HG02938 (cell line): ENCODE measurements around the gene CLSTN2.

Experiments used
- ATAC-seq: cut with Tn5 transposase; IDR thresholded peaks from one replicate; pipeline ENCODE4 v1.9.1; 2021; ENCODE audit warnings: mild to moderate bottlenecking, moderate library complexity; ENCODE audit not compliant: unreplicated experiment

Gene CLSTN2

DNA sequence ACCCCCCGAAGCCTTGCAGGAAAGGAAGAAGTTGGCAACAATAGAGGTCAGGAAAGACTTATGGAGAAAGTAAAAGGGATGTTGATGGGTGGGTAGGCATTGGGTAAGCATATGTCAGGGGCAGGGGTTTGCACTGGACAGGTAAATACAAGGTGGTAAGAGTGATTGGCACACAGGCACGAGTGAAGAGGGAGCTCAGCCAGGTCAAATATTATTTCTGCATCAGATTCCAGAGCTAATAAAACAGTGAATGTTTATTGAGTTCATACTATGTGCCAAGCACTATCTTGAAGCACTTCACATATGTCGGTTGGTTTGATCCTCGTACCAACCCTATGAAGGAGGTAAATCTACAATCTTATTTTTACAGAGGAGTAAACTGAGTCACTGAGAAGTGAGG is 6.6 kb downstream of the CLSTN2 start:
- ATAC-seq: no peak

DNA sequence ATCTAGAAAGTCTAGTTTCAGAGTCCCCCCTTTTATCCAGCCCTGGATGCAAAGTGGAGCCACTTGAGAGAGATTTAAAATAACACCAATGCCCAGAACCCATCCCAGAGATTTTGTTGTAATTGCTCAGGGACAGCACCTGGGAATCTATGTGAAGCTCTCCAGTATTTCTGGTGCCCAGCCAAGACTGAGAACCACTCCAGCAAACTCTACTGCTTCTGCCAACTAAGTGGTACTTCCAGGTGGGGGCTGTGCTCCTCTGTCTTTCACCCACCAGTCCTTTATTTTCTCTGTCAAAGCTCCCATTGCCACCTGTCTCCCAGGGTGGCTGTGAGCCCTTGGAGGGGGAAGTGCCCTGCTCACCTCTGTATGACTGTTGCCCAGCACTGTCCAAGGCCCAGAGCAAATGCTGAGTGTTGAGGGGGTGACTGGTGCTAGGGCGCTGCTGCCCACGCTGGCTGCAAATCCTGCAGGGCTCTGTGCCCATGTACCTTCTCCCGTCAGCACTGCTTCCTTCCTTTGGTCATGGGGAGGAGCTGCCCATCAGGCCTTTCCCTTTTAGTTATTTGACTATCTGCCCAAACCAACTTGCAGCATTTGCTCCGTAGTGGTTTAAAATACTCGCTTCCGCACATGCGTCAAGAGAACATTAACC is 9.4 kb downstream of the CLSTN2 start:
- ATAC-seq: no peak

DNA sequence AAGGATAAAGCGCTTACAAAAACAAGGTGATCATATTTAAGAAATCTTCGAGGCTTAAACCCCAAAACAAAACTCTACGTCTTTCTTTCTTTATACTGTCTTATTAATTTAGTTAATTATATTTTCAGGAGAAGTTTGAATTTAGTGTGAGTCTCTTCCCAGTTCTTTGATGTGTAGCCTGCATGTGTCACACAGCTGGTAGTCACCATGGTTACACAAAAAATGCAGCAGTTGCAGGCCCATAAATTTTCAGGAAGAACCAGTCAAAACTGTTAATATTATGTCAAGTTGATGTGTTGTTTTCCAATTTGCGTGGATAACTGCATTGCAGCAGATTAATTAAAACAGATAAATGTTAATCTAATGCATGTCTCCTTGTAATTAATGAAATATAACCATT is 10.4 kb downstream of the CLSTN2 start:
- ATAC-seq: no peak

GRCh38 chr3:139945942-139946341 is 11.0 kb downstream of the CLSTN2 start:
- no peak for ATAC-seq

- no peak for ATAC-seq
Observed at GRCh38 chr3:139948467-139948866, 13.5 kb downstream of the CLSTN2 start.

DNA sequence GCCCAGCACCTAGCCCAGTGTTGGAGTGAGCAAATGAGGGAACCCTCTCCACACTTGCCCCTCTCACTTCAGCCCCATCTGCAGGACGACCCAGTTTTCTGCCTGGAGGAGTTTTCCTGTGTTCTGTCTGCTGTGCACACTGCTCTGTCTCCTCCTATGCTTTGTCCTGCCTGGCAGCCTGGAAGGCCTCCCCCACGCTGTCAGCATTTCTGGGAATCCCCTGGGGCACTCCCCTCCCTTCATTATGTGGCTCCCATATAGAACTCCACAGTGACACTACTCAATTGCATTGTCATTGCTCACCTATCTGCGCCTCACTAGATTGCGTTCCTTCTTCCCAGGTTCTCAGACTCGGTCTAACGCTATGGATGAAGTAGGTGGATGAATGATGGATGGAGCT is 13.9 kb downstream of the CLSTN2 start:
- ATAC-seq: no peak

- no peak for ATAC-seq
Observed at GRCh38 chr3:139953131-139953910, 18.3 kb downstream of the CLSTN2 start.

DNA sequence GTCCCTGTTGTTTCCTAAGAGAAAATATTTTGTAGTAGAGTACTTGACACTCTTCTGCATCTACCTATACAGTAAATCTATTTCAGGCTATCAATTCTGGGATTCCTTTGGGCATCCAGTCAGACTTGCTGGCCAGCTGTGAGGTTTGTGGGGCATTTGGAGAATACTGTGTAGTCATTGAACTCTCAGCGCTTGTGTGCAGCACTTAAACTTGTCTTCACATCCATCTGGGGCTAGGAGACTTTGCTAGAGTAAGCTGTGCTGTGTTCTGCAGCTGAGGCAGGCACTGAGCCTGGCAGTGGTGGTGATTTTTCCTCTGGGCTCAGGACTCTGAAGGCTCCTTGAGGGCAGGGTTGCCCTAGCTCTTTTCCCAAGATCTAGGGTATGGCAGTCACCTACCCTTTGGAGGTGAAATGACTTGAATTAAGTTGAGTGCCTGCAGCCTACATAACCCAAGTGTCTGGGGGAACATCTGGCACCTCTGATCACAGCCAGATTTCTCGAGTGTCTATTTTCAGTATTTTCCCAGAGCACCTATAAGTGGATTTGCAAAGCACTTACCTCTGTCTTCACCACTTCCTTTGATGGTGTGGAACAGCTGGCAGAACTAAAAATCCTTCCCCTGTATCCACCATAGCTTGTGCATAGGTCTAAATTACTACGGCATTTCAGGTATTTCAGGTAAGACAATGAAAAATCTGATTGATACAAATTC is 19.3 kb downstream of the CLSTN2 start:
- ATAC-seq: no peak

- ATAC-seq: no peak
Observed at GRCh38 chr3:139957844-139958243, 22.9 kb downstream of the CLSTN2 start.

DNA sequence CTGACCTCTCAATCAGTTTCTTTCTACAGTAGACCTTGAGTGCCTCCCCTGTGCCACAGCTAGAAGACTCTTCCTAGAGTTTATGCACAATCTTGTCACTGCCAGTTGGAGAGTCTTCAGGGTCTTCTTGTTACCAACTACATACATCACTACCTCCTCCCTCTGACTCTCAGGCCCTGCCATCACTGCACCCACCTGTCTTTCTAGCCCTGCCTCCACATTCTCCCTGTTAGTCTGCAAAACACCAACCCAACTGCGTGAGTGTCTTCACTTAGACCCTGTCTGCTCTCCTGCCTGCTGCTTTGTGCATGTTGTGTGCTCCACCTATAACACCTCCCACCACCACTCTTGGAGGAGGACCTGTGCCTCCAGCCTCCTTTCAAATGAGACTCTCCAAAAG is 34.4 kb downstream of the CLSTN2 start:
- ATAC-seq: no peak

DNA sequence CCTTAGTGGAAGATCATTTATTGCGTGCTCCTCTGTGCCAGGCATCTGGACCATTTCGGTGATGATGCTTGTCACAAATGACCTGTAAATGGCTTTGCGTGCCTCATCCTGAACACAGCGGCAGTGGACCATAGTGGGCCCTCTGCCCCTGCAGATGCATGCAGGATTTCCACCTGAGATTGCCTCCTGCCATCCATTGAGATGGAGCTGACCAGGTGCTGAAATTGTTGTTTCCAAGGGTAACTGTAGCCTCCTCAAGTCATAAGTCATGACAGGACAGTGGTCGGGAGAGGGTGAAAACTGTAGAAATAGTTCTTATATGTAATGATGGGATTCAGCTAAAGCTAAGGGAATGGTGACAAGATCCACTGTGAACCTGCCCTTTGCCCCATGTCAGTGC is 35.5 kb downstream of the CLSTN2 start:
- no peak for ATAC-seq

DNA sequence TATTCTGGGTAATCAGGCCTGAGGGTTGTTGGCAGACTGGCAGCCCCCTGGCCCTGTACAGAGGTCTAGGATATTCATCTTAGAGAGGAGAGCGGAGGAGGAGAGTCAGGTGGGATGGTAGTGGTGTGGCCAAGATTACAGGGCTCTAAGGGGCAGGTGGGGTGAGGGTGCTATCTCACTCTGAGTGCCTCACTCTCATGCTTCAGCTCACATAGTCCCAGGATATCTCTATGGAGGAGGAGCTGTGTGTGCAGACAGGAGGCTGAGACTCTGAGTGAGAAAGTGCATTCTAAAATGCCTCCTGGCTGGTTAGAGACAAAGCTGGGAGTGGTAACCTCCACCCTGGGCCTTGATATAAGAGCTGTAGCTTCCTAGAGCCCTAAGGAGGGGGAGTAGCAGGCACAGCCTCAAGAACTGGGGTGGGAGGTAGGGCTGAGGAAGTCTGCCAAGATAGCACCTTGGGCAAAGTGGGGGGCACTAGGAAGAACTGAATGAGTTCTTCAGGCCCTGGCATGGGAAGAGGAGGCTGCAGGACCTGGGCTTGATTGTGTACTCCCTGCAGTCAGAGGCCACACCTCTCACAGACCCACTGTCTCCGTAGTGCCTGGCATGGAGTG is 39.9 kb downstream of the CLSTN2 start:
- no peak for ATAC-seq

- no peak for ATAC-seq
Observed at GRCh38 chr3:139975594-139976365, 40.8 kb downstream of the CLSTN2 start.

DNA sequence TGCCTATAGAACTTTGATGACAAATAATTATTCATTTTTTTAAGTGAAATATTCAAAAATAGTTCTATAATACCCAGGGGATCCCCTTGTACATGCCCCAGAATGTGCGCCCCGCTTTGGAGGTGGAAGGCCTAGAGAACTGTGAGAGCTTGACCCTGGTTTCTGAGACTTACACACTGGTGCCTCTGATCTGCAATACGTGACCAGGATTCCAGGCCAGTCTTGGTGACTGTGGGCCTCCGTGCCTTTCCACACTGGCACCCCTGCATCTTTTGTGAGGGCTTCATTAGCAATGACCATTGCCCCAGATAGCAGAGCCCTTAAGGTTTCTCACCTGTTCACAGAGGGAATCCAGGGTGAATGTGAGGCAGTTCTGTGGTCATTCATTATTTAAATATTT is 44.0 kb downstream of the CLSTN2 start:
- no peak for ATAC-seq

DNA sequence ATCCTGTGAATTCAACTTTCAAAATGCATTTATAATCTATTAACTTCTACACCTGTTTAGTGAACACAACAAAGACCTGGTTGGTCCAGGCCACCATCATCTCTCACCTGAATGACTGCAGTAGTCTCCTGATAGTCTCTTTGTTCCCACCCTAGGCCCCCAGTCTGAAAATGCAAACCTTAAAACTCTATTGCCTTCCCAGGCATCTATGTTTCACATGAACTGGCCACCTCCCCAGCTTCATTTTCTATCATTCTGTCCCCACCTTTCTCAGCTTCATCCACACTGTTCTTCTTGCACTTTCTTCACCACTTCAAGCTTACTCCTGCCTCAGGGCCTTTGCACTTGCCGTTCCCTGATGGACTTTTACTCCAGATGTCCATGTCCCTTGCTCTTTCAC is 45.0 kb downstream of the CLSTN2 start:
- ATAC-seq: no peak

DNA sequence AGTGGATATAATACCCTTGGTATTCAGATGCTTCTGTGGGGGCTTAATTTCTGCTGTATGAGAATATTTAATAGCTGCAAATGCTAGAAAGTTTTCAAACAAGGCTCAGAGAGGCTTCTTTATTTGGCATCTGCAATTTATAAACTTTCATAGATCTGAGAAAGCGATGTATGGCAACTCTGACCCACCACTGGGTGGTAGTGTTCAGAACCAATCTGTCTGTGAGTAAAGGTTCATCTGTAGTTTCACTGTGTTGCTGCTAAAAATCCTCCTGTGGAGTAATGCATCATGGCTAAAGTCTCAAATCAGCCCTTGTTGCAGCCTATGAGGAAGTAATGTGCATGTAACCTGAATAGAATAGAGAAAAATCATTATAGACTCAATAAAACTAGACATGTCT is 47.4 kb downstream of the CLSTN2 start:
- no peak for ATAC-seq

- ATAC-seq: no peak
Observed at GRCh38 chr3:139985576-139985975, 50.6 kb downstream of the CLSTN2 start.

GRCh38 chr3:139987908-139988307 is 52.9 kb downstream of the CLSTN2 start:
- ATAC-seq: no peak

DNA sequence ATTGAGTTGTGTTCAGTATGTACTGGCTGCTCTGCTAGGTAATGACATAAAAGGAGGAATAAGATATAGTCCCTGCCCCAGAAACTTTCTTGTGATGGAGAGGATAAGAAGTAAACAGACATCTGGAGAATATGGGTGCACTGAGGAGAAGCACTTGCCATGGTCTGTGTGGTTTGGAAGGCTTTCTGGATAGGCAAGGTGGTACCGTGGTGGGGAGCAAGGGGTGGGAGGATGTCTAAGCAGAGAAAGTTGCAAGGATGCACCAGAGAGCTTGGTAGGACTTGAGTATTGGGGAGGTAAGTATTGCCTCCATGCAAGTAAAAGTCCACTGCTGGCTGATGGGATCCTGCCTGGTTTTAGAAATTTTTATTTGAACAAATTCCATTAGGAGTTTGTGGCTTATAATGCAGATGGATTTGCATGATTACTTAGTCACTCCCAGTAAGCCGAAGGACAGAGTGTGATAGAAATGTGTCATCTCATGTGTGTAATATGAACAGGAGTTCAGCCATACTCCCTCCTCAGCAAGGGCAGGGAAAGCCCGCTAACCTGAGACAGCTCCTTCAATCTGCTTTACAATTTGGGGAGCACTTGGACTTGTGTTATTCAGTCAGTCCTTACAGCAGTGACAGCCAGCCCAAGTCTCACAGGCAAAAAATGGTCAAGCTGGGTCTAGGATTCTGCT is 53.6 kb downstream of the CLSTN2 start:
- ATAC-seq: no peak

- no peak for ATAC-seq
Observed at GRCh38 chr3:139994891-139995290, 59.9 kb downstream of the CLSTN2 start.
